ENCODE results near the gene PQBP1. TPM values are rescaled to one million over a fixed set of nuclear protein-coding genes. Genes with fewer than 3 reads are reported as not detected.
"Not testable (repeated sequence)": the region's sequence is repeated elsewhere in the genome, so short reads cannot be mapped to it uniquely, and the experiment has no call there.

The PQBP1 gene
- total RNA-seq, 1 experiment from 2014 or later, result 126 TPM

DNA sequence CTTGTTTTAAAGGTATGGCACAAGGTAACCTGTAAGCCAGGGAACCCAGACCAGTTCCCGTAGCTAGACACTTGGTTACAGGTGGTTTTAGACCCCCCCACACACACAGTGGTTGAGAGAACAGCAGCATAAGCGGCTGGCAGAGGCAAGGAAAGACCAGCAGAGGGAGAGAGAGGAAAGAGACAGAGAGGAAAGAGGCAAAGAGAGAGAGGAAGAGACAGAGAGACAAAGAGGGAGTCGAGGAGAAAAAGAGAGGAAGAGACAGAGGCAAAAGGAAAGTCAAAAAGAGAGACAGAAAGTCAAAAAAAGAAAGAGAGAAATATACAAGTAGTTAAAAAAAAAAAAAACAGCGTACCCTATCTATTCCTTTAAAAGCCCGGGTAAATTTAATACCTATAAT lies 42.8 kb upstream of the PQBP1 start:
- peak; percentile 11 for DNase-seq (ENCODE audit: unreplicated experiment)
- Mint-ChIP-seq H3K4me3 (ENCODE audit: unreplicated experiment) (peak overlapping the region; percentile 24), H3K36me3 (ENCODE audit: insufficient read depth, unreplicated experiment) (no peaks in the 10 kb centered on the region), H3K4me1 (ENCODE audit: insufficient read depth, unreplicated experiment) (peaks cover 7% of the 10 kb centered on the region), H3K9me3 (ENCODE audit: unreplicated experiment) (peaks cover 7% of the 10 kb centered on the region), H3K27me3 (ENCODE audit: insufficient read depth, unreplicated experiment) (no peaks in the 10 kb centered on the region), H3K27ac (ENCODE audit: low read depth, unreplicated experiment) (peak overlapping the region; percentile 29)
- no TSS peak for BruUV-seq (replicated peaks)
- TF ChIP-seq CTCF (IDR thresholded peaks at IDR 0.05; ENCODE audit: unreplicated experiment), result peak; percentile 37
- ChIA-PET CTCF (interaction anchor here (0.6 to 1.1 kb wide), 5 partner anchors 12 to 223 kb away, joined by 3 to 4 read pairs (median 3); no protein-coding TSS in a partner anchor), POLR2A (interaction anchor here (0.6 kb wide), 2 partner anchors 12 to 43 kb away, joined by 3 to 4 read pairs; no protein-coding TSS in a partner anchor)
- intact Hi-C loops (cut with micrococcal nuclease), result loop anchor here (1.0 to 2.0 kb wide), 3 partner anchors 36 to 62 kb away; no protein-coding TSS in a partner anchor

- DNase-seq (ENCODE audit: unreplicated experiment), result peak; percentile 14
- no peak overlapping the region for H3K27ac Mint-ChIP-seq (ENCODE audit: low read depth, unreplicated experiment)
- ChIA-PET POLR2A (interaction anchor here (1.0 kb wide), 1 partner anchor 47 kb away, joined by 3 read pairs; the partner anchor contains the start of gene SLC35A2), CTCF (no interaction called here)
- peaks cover 18% of the 10 kb centered on the region for H3K4me1 Mint-ChIP-seq (ENCODE audit: insufficient read depth, unreplicated experiment)
- no peaks in the 10 kb centered on the region for H3K27me3 Mint-ChIP-seq (ENCODE audit: insufficient read depth, unreplicated experiment)
- no peak overlapping the region for H3K4me3 Mint-ChIP-seq (ENCODE audit: unreplicated experiment)
- H3K36me3 Mint-ChIP-seq (ENCODE audit: insufficient read depth, unreplicated experiment), result no peaks in the 10 kb centered on the region
- BruUV-seq (replicated peaks), result no TSS peak
- intact Hi-C loops (cut with micrococcal nuclease), result no loop called here
- H3K9me3 Mint-ChIP-seq (ENCODE audit: unreplicated experiment), result no peaks in the 10 kb centered on the region
- no peak for TF ChIP-seq CTCF (IDR thresholded peaks at IDR 0.05; ENCODE audit: unreplicated experiment)
These were observed 33.5 kb upstream of the PQBP1 start for GRCh38 chrX:48864210-48864609.

DNA sequence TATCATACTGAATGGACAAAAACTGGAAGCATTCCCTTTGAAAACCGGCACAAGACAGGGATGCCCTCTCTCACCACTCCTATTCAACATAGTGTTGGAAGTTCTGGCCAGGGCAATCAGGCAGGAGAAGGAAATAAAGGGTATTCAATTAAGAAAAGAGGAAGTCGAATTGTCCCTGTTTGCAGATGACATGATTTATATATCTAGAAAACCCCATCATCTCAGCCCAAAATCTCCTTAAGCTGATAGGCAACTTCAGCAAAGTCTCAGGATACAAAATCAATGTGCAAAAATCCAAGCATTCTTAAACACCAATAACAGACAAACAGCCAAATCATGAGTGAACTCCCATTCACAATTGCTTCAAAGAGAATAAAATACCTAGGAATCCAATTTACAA lies 25.7 kb upstream of the PQBP1 start:
- BruUV-seq (replicated peaks); H3K4me3 Mint-ChIP-seq (ENCODE audit: unreplicated experiment); H3K36me3 Mint-ChIP-seq (ENCODE audit: insufficient read depth, unreplicated experiment); POLR2A ChIA-PET; H3K27me3 Mint-ChIP-seq (ENCODE audit: insufficient read depth, unreplicated experiment); H3K27ac Mint-ChIP-seq (ENCODE audit: low read depth, unreplicated experiment); CTCF ChIA-PET; H3K9me3 Mint-ChIP-seq (ENCODE audit: unreplicated experiment); intact Hi-C loops (cut with micrococcal nuclease); DNase-seq (ENCODE audit: unreplicated experiment): not testable (repeated sequence)
- peaks cover 16% of the 10 kb centered on the region for H3K4me1 Mint-ChIP-seq (ENCODE audit: insufficient read depth, unreplicated experiment)

DNA sequence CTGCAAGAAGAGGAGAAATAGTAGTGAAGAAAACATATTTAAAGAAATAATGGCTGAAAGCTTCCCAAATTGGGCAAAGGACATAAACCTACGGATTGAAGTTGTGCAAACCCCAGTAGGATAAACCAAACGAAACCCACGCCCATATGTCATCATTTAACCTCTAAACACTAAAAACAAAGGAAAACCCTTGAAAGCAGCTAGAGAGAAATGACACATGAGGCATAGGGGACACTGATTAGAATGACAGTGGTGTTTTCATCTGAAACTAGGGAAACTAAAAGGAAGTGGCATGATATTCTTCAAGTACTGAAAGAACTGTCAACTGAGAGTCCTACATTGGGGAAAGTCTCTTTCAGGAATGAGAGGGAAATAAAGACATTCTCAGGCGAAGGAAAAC lies 20.8 kb upstream of the PQBP1 start:
- H3K9me3 Mint-ChIP-seq (ENCODE audit: unreplicated experiment); POLR2A ChIA-PET; BruUV-seq (replicated peaks); H3K4me3 Mint-ChIP-seq (ENCODE audit: unreplicated experiment); CTCF ChIA-PET; H3K27me3 Mint-ChIP-seq (ENCODE audit: insufficient read depth, unreplicated experiment); H3K27ac Mint-ChIP-seq (ENCODE audit: low read depth, unreplicated experiment); DNase-seq (ENCODE audit: unreplicated experiment); intact Hi-C loops (cut with micrococcal nuclease); H3K4me1 Mint-ChIP-seq (ENCODE audit: insufficient read depth, unreplicated experiment); H3K36me3 Mint-ChIP-seq (ENCODE audit: insufficient read depth, unreplicated experiment): not testable (repeated sequence)

- no peak overlapping the region for H3K27ac Mint-ChIP-seq (ENCODE audit: low read depth, unreplicated experiment)
- CTCF ChIA-PET, result no interaction called here
- POLR2A ChIA-PET, result no interaction called here
- no peak for DNase-seq (ENCODE audit: unreplicated experiment)
- H3K4me1 Mint-ChIP-seq (ENCODE audit: insufficient read depth, unreplicated experiment), result no peaks in the 10 kb centered on the region
- no peak overlapping the region for H3K4me3 Mint-ChIP-seq (ENCODE audit: unreplicated experiment)
- intact Hi-C loops (cut with micrococcal nuclease), result no loop called here
- H3K9me3 Mint-ChIP-seq (ENCODE audit: unreplicated experiment), result no peaks in the 10 kb centered on the region
- no peaks in the 10 kb centered on the region for H3K27me3 Mint-ChIP-seq (ENCODE audit: insufficient read depth, unreplicated experiment)
- no TSS peak for BruUV-seq (replicated peaks)
- H3K36me3 Mint-ChIP-seq (ENCODE audit: insufficient read depth, unreplicated experiment), result no peaks in the 10 kb centered on the region
- no peak for TF ChIP-seq CTCF (IDR thresholded peaks at IDR 0.05; ENCODE audit: unreplicated experiment)
These were observed 14.0 kb upstream of the PQBP1 start for GRCh38 chrX:48883729-48884128.

- CTCF ChIA-PET; H3K4me1 Mint-ChIP-seq (ENCODE audit: insufficient read depth, unreplicated experiment); H3K27me3 Mint-ChIP-seq (ENCODE audit: insufficient read depth, unreplicated experiment); H3K36me3 Mint-ChIP-seq (ENCODE audit: insufficient read depth, unreplicated experiment); intact Hi-C loops (cut with micrococcal nuclease); DNase-seq (ENCODE audit: unreplicated experiment); H3K4me3 Mint-ChIP-seq (ENCODE audit: unreplicated experiment); BruUV-seq (replicated peaks); H3K27ac Mint-ChIP-seq (ENCODE audit: low read depth, unreplicated experiment): not testable (repeated sequence)
- peaks cover 14% of the 10 kb centered on the region for H3K9me3 Mint-ChIP-seq (ENCODE audit: unreplicated experiment)
- POLR2A ChIA-PET, result interaction anchor here (1.6 kb wide), 1 partner anchor 11 kb away, joined by 3 read pairs; the partner anchor contains the start of genes PQBP1 and TIMM17B
These were observed 11.1 kb upstream of the PQBP1 start for GRCh38 chrX:48886586-48886985.
